ENCODE measurements around the gene USP7. TPM values are rescaled to one million over a fixed set of nuclear protein-coding genes. Genes with fewer than 3 reads are reported as not detected.
"Not testable (repeated sequence)": the region's sequence is repeated elsewhere in the genome, so short reads cannot be mapped to it uniquely, and the experiment has no call there.

Gene USP7
- polyA plus RNA-seq, 6 donors from 2014 or later = 4.4 to 21.5 (median 12.2) TPM

GRCh38 chr16:8848231-8848938, 115.3 kb downstream of the USP7 start:
- Mint-ChIP-seq H3K27me3 (no peaks in the 10 kb centered on the region), H3K27ac (no peak overlapping the region), H3K9me3 (no peaks in the 10 kb centered on the region), H3K36me3 (peaks cover 0 to 11% of the 10 kb centered on the region in 2 donors), H3K4me1 (peaks cover 21 to 33% (median 32%) of the 10 kb centered on the region in 3 donors), H3K4me3 (no peak overlapping the region)
- DNase-seq (no peak), ATAC-seq (ENCODE audit: low read depth in 2 of 2) (no peak)

DNA sequence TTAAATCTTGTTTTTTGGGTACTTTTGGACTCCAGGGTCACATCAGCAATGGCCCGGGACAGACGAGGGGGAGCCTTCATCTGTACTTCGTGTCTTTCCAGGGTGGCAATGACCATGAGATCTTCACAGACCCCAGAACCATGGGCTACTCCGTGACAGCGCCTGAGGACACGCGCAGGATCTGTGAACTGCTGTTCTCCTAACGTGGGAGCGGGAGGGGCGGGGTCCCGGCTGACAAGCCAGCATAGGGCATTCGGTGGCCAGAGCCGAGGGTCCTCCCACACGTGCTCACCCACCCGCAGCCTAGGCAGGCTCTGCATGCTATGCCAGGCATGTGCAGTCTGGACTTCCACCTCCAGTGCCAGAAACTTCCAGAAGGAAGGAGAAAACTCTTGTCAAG, 116.1 kb downstream of the USP7 start:
- Mint-ChIP-seq H3K36me3 (peaks cover 0 to 11% of the 10 kb centered on the region in 2 donors), H3K4me3 (no peak overlapping the region), H3K27ac (peak overlapping the region in 1 of 6 donors; percentile 24), H3K9me3 (no peaks in the 10 kb centered on the region), H3K4me1 (peaks cover 23 to 39% (median 32%) of the 10 kb centered on the region in 3 donors), H3K27me3 (no peaks in the 10 kb centered on the region)
- DNase-seq = no peak
- no peak for ATAC-seq (ENCODE audit: low read depth in 2 of 2)

- DNase-seq (no peak), ATAC-seq (ENCODE audit: low read depth in 2 of 2) (no peak)
- no peak overlapping the region for H3K4me3 Mint-ChIP-seq
- peaks cover 28 to 44% (median 32%) of the 10 kb centered on the region in 3 donors for H3K4me1 Mint-ChIP-seq
- H3K36me3 Mint-ChIP-seq = peaks cover 0 to 11% of the 10 kb centered on the region in 2 donors
- no peak overlapping the region for H3K27ac Mint-ChIP-seq
- H3K27me3 Mint-ChIP-seq = no peaks in the 10 kb centered on the region
- H3K9me3 Mint-ChIP-seq = no peaks in the 10 kb centered on the region
Observed at GRCh38 chr16:8847145-8847544, 116.6 kb downstream of the USP7 start.

DNA sequence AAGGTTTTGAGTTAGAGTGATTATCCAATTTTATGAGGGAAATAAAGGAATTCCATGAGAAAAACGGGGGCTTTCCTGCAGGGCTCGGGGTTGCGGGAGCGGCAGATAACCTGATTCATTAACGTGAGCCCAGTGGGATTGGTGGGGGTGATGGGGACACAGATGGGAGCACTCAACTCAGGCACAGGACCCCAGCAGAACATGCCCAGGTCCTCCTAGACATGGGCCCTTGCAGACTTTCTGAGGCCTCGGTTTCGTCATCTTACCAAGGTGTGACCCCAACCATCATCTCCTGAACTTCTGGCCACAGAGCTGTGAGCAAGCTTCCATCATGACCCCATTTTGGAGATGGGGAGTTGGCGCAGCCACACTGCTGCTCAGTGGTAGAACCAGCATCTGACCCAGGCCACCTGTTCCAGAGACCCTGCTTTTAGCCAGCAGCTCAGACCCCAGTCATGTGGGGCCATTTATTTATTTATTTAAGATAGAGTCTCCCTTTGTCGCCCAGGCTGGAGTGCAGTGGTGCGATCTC, 117.2 kb downstream of the USP7 start:
- DNase-seq (no peak), ATAC-seq (ENCODE audit: low read depth in 2 of 2) (no peak)
- Mint-ChIP-seq H3K4me3 (no peak overlapping the region), H3K4me1 (peaks cover 29 to 44% (median 30%) of the 10 kb centered on the region in 3 donors), H3K36me3 (peaks cover 0 to 11% of the 10 kb centered on the region in 2 donors), H3K27ac (peak overlapping the region in 1 of 6 donors; percentile 81), H3K9me3 (no peaks in the 10 kb centered on the region), H3K27me3 (no peaks in the 10 kb centered on the region)

DNA sequence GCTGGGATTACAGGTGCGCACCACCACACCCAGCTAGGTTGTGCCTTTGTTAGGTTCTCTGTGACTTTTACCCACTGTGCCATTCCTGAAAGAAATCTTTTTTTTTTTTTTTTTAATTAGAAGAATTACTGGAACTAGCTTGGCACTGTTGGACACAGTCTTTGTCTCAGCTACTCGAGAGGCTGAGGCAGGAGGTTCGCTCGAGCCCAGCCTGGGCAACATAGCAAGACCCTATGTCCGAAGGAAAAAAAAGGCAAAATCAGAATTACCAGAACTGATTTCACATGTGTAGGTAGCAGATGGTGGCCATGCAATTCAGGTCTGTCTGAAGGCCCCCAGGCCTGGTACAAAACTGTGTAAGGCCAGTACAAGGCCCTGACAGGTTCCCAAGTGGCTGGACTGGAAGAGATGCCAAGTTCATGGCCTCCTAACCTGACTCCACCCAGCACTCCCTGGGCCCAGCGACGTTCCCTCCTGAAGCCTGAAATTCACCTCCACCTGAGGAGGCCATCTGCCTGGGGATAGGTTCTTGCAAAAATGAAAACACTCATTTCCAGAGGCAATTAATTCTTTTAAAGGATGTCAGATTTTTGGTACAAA, 117.9 kb downstream of the USP7 start:
- ATAC-seq (ENCODE audit: low read depth in 2 of 2) = no peak
- Mint-ChIP-seq H3K4me1 (peaks cover 22 to 42% (median 29%) of the 10 kb centered on the region in 3 donors), H3K9me3 (no peaks in the 10 kb centered on the region), H3K27me3 (no peaks in the 10 kb centered on the region), H3K36me3 (peaks cover 0 to 11% of the 10 kb centered on the region in 2 donors), H3K4me3 (no peak overlapping the region), H3K27ac (peak overlapping the region in 2 of 6 donors; percentile 78 to 89)
- DNase-seq = no peak

- H3K4me3 Mint-ChIP-seq = not testable (repeated sequence)
- peaks cover 8 to 32% (median 16%) of the 10 kb centered on the region in 3 donors for H3K4me1 Mint-ChIP-seq
Observed at GRCh38 chr16:8843296-8843695, 120.4 kb downstream of the USP7 start.

More at GRCh38 chr16:8843296-8843695, 120.4 kb downstream of the USP7 start:
- not testable (repeated sequence) for H3K27me3 Mint-ChIP-seq; ATAC-seq (ENCODE audit: low read depth in 2 of 2); H3K9me3 Mint-ChIP-seq; H3K36me3 Mint-ChIP-seq; DNase-seq
- peak overlapping the region in 1 of 6 donors; percentile 77 for H3K27ac Mint-ChIP-seq

Other genes starting within 250 kb of the USP7 start
- 10 to 100 TPM; 10.3 to 18.9 (median 17.1) TPM for gene TMEM186, start 166.3 kb downstream of the USP7 start, polyA plus RNA-seq (ENCODE audit: low read depth in 6 of 6)
- gene PMM2, start 166.1 kb downstream of the USP7 start, polyA plus RNA-seq (ENCODE audit: low read depth in 6 of 6) = 10 to 100 TPM; 19.8 to 33.0 (median 25.1) TPM
- 10 to 100 TPM; 37.0 to 62.1 (median 50.3) TPM for gene CARHSP1, start 94.9 kb downstream of the USP7 start, polyA plus RNA-seq (ENCODE audit: low read depth in 6 of 6)
- not detected for gene LITAFD, start 81.6 kb downstream of the USP7 start, polyA plus RNA-seq (ENCODE audit: low read depth in 6 of 6)
- 10 to 100 TPM; 10.1 to 24.8 (median 14.5) TPM for gene HAPSTR1, start 127.7 kb upstream of the USP7 start, polyA plus RNA-seq (ENCODE audit: low read depth in 6 of 6)